ENCODE data around the gene SBSN.
A peak's percentile ranks its signal among the peaks of the same experiment; 100 is the strongest.

SBSN gene

DNA sequence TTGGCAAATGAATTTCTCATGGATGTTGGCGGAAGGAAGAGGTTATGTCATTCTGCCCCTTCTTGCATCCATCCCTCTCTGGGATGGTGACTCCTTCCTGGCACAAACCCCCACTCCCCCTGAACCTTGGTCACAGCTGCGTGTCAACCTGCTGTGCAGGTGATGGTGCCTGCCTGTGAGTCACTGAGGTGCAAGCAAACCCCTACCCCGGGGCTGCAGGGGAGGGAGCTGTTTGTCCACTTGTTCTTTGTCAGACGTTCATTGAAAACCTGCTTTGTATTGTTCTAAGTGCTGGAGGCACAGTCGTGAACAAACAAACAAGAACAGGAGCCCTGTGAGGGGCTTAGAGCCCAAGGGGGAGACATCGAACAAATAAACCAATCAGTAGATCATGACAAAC lies 3.2 kb upstream of the SBSN start:
- DNase-seq, result no peak

DNA sequence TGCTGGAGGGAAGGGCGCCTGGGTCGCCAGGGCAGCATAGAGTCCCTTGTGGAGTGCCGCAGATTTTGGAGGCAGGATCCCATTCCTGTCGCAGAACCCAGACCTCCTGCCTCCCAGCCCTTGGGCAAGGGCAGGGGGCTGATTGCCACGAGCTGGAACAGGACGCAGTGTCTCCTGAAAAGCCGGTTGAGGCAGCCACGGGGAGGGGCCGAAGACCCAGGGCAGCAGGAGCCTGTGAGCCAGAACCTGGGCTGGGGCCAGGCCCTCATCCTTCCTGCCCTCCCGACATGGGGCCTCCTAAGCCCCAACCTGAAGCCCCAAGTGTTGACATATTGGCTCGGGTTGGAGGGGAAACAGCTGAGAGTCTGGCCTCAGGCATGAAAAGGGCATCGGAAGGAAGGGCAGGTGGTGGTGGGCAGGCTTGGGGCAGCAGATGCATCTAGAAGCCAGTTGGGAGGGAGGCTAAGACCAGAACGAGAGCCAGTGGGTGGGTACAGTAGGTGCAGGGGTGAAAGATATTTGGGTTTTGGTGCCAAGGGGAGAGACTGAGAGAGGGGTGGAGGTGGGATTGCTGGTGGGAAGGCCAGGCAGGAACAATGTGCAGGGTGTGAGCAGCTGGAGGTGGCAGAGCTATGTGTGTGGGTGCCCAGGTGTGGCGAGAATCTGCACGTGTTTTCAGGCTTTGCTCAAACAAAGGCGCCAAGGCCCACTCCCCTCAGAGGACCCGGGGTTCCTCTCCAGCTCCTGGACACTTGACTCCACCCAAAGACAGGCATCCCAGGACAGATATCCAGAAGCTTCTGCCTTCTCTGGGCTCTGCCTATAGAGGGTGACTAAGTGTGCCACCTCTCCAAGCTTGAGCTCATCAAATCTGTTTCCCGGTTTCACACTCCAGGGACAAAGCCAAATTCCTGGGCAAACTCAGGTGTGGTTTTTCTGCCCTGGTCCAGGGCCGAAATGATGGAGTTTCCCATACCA lies 1.4 kb upstream of the SBSN start:
- DNase-seq, result no peak

DNA sequence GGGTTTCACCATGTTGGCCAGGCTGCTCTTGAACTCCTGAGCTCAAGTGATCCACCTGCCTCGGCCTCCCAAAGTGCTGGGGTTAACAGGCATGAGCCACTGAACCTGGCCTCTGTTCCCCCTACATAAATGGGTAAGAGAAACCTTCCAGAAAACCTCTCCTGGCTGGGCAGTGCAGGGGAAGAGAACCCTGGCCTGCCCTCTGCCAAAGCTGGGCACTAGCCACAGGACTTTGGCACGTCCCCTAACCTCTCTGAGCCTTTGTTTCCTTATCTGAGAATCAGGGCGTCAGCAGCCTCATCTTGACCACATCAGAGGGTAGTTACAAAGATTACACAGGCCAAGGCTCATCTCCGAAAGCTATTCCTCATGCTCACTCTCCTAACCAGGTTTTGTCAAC lies 2.2 kb downstream of the SBSN start:
- no peak for DNase-seq

DNA sequence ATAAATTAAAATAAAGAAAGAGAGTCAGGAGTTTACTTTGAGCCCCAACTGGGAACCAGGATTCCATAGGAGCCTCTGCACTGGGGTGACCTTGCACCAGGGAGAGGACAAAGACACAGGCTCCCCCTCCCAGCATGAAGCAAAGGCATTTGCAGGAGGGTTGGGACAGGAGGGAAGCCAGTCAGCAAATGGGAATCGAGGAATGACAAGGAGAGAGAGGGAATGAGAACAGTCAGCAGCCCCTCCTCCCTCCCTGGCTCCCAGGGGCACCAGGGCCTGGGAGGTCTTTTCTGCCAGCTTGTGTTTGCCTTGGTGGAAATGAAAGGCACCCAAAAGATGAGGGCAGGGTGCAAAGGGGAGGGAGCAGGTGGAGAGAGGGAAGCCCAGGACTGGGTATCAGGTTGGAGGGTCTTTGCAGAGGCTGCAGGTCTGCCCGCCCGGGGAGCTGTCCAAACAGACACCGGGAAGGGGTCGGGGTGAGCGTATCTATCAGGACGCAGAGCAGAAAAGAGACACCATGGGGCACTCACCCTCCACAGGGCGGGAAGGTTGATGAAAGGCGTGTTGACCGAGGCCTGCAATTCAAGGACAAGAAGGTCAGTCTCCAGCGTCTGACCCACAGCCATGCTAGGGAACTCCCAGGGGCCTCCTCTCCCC lies 3.8 kb downstream of the SBSN start:
- DNase-seq, result no peak

DNA sequence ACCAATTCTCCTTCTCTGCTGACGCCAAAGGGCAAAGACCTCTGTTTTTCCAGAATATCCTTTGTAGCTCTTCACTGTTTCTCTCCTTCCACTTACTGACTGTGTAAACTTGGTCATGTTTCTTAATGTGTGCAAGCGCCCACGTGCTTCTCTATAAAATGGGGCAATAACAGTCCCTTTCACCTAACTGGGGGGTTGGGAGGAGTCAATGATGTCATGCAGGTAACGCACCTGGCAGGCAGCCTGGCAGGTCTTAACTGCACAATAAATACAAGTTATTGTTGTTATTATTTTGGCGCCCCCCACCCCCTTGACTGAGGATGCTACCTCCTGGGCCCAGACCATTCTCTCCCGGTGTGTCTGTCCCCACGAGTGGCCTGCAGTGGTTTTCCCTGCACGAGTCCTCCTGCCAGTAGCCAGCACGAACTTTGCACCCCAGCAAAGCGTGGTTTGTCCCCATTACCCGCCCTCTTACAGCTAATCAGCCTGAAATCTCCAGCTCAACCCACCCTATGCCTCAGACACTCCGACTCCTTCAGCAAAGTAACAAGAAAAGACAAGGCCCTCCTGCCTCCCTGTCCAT lies 5.3 kb downstream of the SBSN start:
- no peak for DNase-seq

DNA sequence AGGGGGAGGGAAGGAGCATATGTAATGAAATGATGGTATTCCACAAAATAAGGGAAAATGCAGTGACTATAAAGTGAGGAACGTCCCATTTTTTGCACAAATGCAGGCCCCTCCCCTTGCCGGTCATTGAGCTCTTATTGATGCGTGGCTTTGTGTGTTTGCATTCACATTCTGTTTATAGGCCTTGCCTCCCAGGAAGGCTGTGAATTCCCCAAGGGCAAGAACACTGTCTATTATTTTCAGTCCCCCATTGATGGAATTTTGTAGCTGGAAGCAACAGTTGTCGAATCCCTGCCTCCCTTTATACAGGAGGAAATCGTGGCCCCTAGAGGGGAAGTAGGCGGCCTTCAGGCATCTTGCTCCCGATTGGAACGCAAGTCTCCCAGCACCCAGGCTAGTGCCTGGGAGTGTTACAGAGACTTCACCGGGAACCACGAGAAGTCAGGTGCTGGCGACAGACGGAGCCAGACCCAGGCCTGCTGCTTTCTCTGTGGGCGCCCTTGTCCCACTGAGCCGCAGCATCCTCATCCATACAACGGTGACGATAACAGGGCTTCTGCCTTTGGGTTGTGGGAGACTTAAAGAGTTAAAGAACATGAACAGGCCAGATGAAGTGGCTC lies 6.9 kb downstream of the SBSN start:
- no peak for DNase-seq

DNA sequence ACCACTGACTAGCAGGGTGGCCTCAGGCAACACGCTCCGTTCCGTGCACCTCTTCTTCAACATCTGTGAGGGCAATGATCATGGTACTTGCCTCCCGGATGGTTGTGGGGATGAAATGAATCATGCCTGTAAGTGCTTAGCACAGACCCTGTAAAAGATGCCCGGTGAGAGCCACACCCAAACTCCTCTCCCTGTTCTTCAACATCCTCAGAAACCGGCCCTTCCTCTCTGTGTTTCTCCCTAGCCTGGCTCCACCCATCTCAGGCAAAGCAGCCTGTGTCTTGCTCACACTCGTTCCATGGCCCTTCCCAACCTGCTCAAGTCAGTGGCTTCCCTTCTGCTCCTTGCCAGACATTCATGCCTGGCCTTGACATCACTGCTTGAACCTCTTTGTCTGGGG lies 8.8 kb downstream of the SBSN start:
- no peak for DNase-seq

DNA sequence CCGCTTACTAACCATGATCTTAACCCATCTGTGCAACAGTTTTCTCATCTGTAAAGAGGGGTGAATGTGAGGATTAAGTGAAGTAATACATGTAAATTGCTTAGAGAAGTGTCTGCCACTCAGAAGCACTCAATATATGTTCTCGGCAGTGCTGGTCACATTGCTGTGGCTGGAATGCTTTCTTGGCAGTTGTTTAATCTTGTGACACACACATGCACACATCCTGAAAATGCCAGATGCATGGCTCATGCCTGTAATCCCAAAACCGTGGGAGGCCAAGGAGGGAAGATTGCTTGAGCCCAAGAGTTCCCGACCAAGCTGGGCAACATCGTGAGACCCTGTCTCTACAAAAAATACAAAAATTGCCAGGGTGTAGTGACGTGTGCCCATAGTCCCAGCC lies 9.8 kb downstream of the SBSN start:
- no peak for DNase-seq

DNA sequence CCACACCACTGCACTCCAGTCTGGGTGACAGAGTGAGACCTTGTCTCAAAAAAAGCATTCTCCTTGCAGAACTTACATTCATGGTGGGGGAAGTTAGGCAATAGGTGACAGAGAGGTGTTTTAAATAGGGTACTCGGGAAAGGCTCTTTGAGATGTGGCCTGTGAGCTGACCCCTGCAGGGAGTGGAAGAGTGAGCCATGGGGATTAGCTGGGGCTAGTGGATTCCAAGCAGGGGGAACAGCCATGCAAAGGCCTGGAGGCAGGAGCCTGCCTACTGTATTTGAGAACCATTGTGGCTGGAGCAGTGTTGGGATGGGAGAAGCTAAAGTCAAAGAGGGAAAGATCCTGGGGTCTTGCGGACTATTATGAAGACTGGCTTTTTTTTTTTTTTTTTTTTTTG lies 10.8 kb downstream of the SBSN start:
- no peak for DNase-seq

DNA sequence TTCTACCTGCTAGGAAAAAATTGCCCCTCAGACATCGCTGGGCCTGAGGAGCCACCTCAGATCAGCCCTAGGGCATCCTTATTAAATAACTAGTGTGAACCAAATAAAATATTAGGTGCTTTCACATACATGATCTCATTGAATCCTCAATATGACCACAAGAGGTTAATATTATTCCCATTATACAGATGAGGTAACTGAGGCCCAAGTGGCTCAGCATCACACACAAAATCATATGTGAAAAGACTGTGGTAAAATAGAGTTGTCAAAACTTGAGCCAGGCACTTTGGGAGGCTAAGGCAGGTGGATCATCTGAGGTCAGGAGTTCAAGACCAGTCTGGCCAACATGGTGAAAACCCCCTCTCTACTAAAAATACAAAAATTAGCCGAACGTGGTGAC lies 11.8 kb downstream of the SBSN start:
- no peak for DNase-seq

DNA sequence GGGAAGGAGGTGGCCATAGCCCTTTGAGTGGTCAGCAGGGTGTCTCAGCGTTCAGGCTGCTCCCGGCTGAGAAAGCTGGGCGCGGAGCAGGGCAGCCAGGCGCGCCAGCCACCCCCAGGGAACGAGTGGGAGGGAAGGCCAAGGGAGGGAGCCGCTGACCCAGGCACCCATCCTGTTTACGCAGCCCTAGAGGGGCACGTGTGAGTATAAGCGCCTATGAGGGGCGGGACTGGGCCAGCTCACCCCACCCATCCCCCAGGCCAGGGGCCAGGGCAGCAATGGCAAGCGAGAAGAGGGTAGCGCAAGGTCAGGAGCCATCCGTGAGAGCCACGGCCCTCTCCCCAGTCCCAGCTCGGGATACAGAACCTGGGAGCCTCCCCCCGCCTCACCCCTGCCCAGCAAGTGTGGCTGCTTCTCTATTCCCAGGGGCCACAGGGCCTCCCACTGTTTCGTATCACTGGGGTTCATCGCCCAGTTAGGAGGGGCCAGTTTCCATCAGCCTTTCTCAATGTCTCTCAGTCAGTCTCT lies 13.8 kb downstream of the SBSN start:
- DNase-seq, result no peak

DNA sequence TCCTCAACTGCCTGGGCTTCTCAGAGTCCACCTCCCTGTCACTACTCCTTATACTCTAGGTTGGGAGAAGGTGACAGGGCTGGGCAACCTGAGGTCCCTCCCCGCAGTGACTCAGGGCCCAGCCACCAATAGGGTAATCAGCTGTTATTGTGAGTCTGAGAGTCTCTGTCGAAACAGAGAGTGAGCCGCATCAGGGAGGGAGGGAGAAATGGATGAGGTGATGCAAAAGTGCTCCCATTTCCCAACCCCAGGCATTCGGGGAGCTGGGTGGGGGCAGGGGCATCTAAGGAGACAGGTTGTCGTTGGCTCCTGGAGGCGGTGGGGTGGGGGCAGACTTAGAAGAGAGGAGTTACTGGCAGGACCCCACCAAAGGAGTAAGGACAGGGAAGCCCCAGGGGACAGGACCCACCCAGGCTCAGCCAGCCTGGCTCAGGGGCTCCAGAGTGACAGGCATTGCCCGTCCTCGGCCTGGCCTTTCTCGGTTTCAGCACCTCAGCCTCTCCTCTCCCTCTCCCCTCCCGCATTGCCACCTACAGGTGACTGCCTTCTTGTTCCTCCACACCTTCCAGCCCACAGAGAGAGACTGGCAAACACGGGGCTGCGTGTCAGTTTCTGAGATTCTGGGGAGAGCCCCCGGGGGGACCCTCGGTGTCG lies 14.4 kb downstream of the SBSN start, which contains the start of gene DMKN:
TSS of gene DMKN (minus strand) at position 22 of the 654 bp plus-strand sequence. CDS start 174 bp downstream, outside the sequence.
- no peak for DNase-seq

DNA sequence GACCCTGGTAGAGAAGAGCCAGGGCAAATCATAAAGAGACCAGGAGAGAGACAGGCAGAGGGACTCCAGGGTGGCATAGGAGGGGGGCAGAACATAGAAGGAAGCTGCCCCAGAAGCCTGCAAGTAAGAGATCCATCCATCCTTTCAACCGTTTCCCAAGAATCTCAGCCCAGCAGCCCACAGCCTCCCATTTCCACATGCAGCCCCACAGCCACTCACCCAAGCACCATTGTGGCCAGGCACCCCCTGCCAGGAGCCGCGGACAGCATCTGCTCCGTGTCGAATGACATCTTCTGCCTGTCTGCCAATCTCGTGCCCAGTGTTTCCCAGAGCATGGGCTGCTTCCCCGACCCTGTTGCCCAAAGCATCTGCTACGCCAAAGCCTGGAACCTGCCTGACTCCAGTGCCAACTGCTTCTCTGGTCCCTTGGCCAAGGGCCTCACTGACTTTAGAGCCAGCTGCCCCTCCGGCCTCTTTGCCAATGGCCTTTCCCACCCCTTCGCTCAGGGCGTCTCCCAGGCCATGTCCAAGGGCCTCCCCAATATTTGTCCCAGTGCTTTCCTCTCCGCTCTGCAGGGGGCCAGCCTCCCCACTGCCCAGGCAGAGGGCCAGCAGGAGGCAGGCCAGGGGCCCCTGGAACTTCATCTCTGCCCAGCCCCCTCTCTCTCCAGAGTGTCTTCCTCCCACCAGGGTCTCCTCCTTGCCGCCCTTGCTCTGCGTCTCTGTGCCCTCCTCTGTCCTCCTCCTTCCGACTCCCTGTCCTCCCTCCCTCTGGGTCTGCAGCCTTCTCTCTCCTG lies 15.1 kb downstream of the SBSN start:
- no peak for DNase-seq

DNA sequence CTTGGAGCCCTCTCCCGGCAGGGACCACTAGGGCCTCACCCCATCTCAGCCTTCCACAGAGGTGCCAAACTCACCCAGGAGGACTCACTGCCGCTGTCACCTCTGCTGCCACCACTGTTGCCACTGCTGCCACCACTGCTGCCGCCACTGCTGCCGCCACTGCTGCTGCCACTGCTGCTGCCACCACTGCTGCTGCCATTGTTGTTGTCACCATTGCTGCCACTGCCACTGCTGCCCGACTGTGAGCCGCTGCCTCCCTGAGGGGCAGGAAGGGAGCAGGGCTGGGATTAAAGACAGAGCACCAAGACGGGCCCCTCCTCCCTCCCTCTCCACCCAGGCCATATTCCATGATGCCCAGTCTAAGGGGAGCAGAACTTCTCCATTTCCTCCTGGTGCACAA lies 16.8 kb downstream of the SBSN start:
- DNase-seq, result no peak

DNA sequence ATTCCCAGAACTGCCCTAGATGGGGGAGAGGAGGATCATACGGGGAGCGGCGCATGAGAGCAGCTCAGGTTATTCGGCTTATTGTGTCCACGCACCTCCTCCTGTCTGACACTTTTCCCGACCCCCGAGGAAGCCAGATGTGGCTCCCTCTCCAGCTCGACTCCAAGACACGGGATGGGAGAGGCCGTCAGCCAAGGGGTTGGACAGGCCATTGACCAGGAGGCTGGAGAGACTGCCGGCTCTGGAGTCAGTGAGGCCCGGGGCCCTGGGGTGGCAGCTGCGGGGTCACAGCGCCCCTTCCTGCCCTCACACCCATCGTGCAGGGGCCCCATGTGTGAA lies 17.5 kb downstream of the SBSN start:
- no peak for DNase-seq

DNA sequence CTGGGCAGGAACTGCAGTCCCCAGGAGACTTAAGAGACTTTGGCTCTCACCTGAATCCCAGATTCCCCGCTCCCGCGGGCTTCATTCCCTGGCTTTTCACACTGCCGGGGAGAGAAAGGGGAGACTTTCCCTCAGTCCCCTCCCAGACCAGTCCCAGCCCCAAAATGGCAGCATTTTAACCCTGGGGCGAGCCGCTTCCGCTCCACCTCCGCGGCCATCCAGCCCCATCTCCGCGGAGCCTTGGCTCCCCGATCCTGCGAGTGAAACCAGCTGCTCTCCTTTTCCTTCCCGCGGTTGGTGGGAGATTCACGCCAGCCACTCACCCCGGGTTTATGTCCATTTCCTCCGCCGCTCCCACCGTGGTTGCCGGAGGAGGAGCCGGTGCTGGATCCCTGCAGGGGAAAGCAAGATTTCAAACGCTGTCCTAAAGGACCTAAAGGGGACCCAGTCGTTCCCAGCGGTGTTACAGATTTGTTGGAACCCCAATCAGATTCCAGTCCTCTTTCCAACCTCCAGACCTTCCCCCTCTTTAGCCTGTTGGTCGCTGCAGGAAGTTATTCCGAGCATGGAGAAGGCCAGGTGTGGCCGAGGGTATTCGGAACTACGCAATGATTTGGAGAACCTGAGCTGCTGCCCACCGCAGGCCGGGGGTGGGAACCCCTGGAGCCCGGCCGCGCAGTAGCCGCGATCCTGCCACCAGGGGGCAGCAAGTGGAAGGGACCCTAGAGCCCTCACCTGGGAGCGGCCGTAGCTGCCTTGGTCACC lies 18.1 kb downstream of the SBSN start:
- peak; percentile 72 for DNase-seq

DNA sequence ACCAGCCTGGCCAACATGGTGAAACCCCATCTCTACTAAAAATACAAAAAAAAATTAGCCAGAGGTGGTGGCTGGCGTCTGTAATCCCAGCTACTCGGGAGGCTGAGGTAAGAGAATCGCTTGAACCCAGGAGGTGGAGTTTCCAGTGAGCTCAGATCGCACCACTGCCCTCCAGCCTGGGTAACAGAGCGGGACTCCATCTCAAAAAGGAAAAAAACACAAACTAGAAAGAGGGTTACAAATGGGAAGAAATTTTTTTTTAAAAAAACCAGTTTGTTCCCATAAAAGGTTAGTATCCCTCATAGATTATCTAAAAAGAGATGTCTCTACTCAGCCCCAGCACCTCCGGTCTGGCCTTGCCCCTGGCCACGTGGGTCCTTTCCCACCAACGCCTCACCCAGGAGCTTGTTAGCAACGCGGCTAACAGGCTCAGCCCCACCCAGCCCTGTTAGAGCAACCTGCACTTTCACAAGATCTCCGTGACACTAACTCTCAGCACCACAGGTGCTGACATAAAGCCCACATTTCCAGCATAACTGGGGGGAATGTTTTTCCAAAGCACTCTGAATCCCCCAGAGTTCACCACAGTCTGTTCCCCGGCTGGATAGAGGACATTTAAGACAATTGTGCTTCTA lies 19.0 kb downstream of the SBSN start:
- peak; percentile 40 for DNase-seq

DNA sequence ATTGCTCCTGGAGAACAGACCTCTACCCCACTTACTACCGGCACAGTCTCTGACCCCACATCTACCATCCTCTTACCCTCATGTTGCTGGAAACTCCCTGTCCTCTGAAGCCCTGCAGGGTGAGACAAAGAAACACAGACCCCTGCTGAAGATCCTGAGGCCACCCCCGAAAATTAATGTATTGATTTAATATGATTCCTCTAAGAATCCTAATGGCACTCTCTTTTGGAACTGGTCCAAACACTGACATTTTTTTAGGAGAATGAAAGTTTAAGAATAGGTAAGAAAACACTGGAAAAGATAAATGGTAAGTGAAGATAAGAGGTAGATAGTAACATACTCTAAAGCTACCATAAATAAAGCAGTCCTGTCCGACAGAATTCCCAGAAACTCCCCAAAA lies 20.0 kb downstream of the SBSN start:
- DNase-seq, result no peak

DNA sequence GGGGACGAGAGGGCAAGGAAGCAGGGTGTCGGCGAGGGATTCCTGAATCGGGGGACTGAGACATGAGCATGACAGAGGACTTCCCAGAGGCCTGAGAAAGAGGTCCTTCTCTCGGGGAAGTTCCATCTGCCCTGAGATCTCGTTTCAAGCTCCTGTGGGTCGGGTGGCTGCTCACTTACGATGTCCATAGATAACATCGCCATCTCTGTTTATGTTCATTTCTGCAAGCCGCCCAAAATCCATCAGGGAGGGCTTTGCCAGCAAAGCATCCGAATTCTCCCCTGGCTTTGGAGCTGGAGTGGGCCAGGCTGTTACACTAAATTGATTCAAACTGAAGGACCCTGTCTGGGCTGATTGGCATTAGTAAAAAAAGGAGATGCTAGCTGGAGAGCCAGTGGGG lies 20.6 kb downstream of the SBSN start:
- no peak for DNase-seq

DNA sequence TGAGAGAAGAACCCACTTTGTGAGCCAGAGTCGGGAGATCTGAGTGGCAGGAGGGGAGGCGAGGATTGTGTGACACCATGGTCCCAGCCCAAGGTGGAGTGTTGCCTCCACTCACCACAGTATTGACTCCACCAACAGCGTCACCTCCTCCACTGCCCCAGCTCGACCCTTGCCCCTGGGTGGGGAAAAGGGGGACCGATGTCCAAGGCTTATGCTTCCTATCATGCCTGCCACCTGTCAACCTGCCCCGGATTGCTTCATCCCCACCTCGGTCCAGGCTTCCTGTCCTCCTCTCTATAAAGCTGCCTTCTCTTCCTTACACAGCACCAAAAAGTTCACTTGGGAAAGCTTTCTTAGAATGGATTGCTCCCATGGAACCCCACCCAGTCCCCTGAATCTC lies 22.1 kb downstream of the SBSN start:
- DNase-seq, result no peak

DNA sequence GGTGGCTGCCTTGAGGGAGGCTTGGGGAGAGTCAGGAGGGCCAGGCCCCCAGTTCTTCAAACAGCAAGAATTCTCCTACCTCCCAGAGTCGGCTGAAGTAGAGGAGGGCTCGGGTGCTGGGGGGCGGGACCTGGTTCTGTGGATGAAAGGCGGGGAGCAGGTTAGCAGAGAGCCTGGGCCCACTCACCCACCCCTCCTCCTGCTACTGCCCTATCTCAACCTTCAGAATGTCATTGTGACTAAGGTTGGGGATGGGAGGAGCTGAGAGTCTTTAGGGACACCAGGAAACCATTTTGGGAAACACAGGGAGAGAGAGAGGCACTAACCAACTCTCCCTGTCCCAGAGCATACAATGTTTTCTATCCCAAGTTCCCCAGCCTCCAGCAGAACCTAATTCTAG lies 25.4 kb downstream of the SBSN start:
- no peak for DNase-seq
